Upper lobe of left lung (tissue), 4 donors: ENCODE data around the gene RPS24.

Experiments used
- POLR2A ChIP-seq, 4 donors: fragments of 450-650 bp; IDR thresholded peaks; one replicate each; pipeline ENCODE4 v1.5.1; 2016 to 2017; ENCODE audit warnings: antibody characterized with exemption in 4 of 4, mild to moderate bottlenecking in 2 of 4
- POLR2AphosphoS5 ChIP-seq, 2 donors: sonication (generic); formaldehyde crosslinking; IDR thresholded peaks; one replicate each; pipeline ENCODE4 v1.5.1; 2017; ENCODE audit warnings: antibody characterized with exemption in 2 of 2
- TF ChIP-seq, protein P1 (sequence below), 6 experiments: fragments of 450-650 bp in 4 of 6; fragments of 200-600 bp in 2 of 6; sonication (generic) in 2 of 6; IDR thresholded peaks; one replicate each; pipeline ENCODE4 v1.5.1; 2016 to 2019; ENCODE audit warnings: antibody characterized with exemption in 6 of 6

DNA sequence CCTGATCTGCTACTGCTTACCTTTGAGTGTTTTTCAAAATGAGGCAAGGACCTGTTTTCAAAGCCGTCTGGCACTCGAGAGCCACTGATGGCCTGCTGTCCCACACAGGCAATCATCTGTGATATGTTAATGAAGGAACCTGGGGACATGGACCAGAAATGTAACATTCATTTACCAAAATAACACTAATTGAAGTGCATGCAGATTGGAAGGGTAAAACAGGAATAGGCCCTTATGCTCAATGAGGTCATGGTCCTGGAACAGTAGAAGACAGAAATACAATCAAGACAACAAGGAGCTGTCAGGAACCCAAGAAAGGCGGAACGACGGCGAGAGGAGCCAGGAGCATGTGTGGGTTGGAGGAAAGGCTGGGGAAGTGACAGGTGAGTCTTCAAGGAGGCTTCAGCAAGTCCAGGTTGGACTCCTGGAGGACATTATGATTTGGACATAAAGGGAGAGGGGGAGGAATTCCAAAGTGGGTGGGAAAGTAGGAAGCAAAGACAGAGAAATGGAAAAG, 32.6 kb upstream of the RPS24 start:
- TF ChIP-seq, protein P1, sequence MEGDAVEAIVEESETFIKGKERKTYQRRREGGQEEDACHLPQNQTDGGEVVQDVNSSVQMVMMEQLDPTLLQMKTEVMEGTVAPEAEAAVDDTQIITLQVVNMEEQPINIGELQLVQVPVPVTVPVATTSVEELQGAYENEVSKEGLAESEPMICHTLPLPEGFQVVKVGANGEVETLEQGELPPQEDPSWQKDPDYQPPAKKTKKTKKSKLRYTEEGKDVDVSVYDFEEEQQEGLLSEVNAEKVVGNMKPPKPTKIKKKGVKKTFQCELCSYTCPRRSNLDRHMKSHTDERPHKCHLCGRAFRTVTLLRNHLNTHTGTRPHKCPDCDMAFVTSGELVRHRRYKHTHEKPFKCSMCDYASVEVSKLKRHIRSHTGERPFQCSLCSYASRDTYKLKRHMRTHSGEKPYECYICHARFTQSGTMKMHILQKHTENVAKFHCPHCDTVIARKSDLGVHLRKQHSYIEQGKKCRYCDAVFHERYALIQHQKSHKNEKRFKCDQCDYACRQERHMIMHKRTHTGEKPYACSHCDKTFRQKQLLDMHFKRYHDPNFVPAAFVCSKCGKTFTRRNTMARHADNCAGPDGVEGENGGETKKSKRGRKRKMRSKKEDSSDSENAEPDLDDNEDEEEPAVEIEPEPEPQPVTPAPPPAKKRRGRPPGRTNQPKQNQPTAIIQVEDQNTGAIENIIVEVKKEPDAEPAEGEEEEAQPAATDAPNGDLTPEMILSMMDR (IDR thresholded peaks at IDR 0.05) = no peak
- no peak for TF ChIP-seq POLR2AphosphoS5 (IDR thresholded peaks at IDR 0.05)
- TF ChIP-seq POLR2A (IDR thresholded peaks at IDR 0.05) = no peak
